ENCODE results near the gene OR51T1.
"Not testable (repeated sequence)": the region's sequence is repeated elsewhere in the genome, so short reads cannot be mapped to it uniquely, and the experiment has no call there.

Gene OR51T1, protein sequence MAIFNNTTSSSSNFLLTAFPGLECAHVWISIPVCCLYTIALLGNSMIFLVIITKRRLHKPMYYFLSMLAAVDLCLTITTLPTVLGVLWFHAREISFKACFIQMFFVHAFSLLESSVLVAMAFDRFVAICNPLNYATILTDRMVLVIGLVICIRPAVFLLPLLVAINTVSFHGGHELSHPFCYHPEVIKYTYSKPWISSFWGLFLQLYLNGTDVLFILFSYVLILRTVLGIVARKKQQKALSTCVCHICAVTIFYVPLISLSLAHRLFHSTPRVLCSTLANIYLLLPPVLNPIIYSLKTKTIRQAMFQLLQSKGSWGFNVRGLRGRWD

DNA sequence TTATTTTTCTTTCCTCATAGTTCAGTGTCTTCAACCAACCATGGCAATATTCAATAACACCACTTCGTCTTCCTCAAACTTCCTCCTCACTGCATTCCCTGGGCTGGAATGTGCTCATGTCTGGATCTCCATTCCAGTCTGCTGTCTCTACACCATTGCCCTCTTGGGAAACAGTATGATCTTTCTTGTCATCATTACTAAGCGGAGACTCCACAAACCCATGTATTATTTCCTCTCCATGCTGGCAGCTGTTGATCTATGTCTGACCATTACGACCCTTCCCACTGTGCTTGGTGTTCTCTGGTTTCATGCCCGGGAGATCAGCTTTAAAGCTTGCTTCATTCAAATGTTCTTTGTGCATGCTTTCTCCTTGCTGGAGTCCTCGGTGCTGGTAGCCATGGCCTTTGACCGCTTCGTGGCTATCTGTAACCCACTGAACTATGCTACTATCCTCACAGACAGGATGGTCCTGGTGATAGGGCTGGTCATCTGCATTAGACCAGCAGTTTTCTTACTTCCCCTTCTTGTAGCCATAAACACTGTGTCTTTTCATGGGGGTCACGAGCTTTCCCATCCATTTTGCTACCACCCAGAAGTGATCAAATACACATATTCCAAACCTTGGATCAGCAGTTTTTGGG lies at the start of gene OR51T1:
TSS of gene OR51T1 (plus strand) at position 41 of the 641 bp plus-strand sequence. CDS start at position 41, 0 bp downstream.
- DNase-seq (ENCODE audit: low spot score), result peak; percentile 22

DNA sequence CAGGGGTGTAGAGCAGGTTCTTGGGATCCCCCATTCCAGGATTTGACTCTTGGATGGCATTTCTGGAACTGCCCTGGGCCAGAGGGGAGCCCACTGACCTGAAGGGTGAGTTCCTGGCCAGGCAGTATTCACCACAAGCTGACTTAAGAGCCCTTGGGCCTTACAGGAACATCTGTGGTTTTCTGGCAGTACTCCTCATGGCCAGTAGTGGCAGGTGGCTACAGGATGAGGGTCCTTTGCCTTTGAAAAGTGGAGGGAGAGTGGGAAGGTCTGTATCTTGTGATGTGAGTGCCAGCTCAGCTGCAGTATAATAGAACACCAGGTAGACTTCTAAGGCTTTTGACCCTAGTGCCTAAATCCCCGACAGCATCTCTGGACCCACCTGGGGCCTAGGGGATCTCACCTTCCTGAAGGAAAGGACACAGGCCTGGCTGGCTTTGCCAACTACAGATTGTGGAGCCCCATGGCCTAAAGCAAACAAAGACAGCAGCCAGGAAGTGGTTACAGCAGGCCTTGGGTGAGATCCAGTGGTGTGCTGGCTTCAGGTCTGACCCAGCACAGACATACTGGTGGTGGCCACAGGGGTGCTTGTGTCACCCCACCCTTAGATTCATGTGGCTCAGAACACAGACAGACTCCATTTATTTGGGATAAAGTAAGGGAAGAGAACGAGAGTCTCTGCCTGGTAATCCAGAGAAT lies 41.7 kb upstream of the OR51T1 start:
- DNase-seq (ENCODE audit: low spot score), result no peak

DNA sequence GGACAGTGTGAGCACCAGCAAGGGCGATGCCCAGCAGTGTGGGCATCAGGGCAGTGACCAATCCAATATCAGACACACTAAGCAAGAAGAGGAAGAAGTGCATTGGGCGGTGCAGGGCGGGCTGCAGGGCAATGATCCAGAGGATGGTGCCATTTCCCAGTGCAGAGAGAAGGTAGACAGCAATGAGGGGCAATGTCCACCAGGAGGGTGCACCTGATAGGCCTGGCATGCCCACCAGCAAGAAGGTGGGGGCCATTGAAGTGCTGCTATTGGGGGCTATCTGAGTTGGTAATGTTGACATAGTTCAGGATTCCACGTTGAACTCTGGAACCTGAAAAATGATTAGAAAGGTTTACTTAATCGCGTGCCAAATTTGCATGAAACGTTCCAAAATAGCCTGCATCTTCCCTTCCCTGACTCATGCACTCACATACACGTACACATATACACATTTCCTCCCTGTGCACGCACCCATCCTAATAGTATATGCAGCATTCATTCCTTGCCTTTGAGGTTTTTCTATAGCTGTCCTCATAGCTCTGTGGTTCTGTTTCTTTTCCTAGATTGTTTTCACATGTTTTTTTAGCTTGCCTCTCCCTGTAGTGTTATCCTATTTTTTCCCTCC lies 32.7 kb upstream of the OR51T1 start, which contains the start of gene OR51S1:
TSS of gene OR51S1 (minus strand) at position 301 of the 625 bp plus-strand sequence. CDS start at position 301, 0 bp downstream.
- no peak for DNase-seq (ENCODE audit: low spot score)

DNA sequence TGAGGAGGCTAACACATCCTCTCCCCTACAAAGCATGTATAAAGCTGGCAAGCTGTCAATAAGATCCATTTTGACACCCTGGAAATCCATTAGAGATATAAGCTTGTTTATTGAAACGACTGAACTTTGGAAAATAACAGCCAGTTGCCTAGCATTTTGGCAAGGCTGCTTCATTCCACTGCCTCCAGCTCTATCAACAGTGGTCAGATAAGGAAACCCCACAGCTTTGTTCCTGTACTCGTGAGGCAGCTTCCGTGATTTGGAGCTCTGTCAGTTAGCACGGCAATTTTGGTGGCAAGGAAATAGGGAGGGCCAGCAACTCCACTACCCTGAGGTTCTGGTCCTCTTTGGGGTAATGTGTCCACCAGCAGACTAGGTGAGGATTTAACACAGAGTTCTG lies 30.7 kb upstream of the OR51T1 start:
- DNase-seq (ENCODE audit: low spot score), result peak; percentile 2

DNA sequence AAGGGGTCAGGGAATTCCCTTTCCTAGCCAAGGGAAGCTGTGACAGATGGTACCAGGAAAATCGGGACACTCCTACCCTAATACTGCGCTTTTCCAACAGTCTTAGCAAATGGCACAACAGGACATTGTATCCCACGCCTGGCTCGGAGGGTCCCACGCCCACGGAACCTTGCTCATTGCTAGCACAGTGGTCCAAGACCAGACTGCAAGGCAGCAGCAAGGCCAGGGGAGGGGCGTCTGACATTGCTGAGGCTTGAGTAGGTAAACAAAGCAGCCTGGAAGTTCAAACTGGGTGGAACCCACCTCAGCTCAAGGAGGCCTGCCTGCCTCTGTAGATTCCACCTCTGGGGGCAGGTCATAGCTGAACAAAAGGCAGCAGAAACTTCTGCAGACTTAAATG lies 27.4 kb upstream of the OR51T1 start:
- not testable (repeated sequence) for DNase-seq (ENCODE audit: low spot score)

DNA sequence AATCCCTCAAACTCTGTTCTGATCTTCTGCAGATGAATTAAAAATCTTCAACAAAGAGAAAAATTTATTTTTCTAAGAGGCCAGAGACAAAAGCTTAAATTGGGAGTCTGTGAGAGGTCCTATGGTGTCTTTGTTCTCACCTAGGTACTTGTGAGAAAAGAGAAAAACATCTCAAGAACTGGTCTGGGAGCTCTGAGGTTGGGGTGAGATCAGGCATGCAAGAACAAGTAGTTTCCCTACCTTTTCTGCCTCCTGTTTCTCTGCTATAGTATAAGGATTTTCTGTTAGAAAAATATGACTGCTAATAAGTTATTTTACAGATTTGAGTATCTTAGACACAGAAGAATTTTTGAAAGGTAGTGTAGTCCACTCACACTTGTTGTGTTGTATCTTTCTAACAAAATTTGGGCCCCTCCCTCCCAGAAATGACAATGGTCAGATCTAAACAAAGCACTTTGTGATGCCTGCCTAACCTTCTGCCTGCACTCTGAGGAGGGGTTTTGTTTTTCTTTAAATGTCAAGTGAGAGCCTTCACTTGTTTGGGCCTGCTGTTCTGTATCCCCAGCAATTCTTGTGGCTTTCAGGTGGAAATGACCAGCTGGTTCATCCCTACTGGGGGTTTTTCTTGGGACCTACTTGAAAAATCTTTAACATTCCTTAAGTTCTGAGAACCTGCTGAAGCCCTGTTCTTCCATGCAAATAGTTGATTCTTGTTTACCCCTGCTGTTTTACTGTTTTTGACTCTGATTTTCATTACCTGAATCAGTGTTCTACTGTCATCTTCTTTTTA lies 19.1 kb upstream of the OR51T1 start:
- DNase-seq (ENCODE audit: low spot score), result no peak

DNA sequence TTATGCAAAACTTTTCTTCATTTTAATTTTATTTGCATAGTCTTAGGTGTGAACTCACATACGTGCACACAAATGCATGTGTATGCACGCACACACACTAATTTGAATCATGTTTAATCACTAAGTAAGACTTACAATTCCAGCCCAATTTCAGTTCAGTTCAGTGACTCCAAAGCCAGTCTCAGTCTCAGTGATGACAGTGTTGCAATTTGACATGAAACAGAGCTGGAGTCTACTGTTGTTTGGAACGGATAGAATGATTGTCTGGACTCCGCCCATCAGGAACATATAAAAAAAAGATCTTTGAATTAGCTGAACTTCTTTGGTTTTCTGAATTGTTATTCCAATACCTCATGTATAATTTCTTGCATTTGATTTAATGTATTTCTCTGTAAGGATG lies 17.8 kb upstream of the OR51T1 start:
- no peak for DNase-seq (ENCODE audit: low spot score)

DNA sequence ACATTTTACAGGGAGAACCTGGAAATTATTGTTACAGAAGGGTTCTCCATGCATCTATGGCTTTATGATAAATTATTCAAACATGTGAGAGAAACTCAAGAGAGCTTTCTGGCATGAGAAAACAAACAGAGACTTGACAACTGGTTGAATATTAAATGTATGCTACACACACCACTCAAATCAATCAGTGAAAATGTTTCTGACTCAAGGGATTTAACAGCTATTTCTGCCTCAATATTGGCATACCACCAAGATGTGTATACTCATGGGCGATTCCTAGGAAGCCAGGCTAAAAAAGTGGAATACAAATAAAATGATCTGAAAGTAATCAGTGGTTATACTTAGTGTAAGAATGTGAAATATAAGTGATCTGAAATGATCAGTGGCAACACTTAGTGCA lies 15.8 kb upstream of the OR51T1 start:
- DNase-seq (ENCODE audit: low spot score), result no peak

DNA sequence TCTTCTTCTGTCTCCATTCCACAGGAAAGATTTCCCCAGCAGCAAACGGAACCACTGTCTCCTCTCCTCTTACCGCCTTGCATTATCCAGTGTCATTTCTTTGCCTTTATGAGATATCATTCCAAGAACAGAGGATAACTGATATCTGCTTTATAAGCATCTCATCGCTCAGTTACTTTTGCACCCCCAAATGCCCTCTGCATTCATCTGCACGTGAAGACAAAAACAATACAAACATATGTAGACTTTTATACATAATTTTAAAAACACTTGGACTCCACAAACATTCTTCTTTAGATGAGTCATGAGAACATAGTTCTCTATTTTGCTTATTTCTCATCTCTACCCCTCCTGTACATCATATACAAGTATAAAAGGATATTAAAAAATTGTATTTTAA lies 512 bp upstream of the OR51T1 start:
- no peak for DNase-seq (ENCODE audit: low spot score)

DNA sequence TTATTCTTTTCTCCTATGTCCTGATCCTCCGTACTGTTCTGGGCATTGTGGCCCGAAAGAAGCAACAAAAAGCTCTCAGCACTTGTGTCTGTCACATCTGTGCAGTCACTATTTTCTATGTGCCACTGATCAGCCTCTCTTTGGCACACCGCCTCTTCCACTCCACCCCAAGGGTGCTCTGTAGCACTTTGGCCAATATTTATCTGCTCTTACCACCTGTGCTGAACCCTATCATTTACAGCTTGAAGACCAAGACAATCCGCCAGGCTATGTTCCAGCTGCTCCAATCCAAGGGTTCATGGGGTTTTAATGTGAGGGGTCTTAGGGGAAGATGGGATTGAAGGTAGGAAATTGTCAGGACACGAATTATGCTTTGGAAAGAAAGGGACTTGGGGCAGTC lies 843 bp downstream of the OR51T1 start:
- no peak for DNase-seq (ENCODE audit: low spot score)

DNA sequence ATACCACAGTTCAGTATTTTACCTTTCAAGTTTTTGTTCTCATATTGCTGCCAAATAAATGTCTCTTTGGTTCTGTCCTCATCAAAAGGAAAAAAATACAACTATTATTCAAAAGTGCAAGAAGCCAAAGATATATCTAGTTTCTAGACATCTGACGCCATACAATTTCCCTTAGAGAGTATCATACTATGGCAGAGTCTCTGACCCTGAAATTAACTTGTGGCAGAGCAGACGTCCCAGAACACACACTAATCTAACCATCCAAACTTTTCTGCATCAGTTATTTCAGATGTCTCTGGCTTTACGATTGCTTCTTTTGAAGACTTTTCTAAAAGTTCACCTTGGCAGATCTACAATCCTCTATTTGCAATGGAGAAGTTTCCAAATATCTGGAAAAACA lies 2.7 kb downstream of the OR51T1 start:
- no peak for DNase-seq (ENCODE audit: low spot score)

DNA sequence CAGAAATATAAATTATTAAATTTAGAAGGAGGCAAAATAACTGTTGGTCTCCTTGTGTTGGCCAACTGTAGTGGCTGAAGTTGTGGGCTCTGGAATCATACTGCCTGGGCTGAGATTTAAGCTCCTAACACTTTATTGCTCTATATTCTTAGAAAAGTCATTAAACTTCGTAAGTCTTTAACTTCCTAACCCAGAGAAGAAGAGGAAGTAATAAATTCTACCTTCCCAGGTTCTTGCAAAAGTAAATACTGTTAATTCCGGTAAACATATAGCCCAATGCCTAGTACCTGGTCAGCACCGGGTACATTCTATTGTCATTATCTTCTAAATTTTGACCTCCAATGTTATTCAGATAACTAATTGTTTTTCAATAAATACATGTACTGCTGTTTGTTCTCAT lies 4.5 kb downstream of the OR51T1 start:
- no peak for DNase-seq (ENCODE audit: low spot score)

DNA sequence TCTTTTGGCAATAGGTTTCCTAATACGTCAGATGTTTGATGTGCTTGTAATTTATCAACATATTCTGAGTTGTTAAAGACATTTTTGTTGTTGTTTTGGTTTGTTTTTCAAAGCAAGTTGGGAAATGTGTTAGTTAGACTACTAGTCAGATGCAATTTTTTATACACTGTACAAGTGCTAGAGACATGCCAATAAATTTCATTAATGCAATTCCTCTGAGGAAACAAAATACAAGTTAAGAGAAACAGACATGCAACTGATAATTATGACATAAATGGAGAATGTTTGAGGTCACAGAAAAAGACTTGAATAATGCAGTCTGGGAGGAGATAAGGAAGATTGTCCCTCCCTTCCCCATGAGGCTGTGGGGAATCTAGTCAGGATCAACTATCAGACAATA lies 5.9 kb downstream of the OR51T1 start:
- no peak for DNase-seq (ENCODE audit: low spot score)

DNA sequence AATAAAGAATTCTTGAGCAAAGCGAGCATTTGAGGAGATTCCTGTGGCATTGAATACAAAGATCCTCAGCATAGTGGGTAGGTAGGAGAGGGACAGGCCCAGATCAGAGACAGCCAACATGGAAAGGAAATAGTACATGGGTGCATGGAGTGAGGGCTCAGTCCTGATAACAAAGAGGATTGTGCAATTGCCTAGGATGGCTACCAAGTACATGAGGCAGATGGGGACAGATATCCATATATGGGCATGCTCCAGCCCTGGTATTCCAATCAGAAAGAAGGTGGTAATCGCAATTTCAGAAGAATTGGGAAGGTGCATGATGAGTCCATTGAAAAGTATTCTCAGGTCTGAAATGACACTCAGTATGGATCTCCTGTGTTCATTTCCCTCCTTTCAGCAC lies 8.6 kb downstream of the OR51T1 start:
- DNase-seq (ENCODE audit: low spot score), result no peak

DNA sequence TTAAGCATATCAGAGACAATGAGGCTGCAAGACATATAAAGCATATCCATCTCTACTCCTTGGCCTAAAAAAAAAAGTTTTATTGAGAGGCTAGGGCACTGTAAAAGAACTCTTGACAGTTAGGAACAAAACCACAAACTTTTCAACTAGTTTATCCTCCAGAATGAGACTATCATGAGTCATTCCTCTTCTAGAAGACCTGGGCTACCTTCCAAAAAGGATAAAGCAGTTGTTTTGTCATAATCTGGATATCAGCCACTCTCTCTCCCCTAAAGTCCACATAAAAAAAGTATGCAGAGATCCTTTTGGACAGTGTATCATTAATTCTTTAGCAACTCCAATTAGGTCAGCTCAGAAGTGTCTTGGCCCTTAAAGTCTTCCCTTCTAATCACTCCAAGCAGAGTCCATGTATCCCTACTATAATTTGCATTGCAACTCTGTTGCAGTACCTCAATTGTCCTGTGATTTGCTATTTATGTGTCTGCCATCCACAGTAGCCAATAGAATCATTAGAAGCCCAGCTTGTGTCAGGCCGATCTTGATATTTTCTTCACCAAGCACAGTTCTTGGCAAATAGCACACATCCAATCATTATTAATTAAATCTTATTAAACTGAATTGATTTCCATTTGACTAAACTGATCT lies 10.4 kb downstream of the OR51T1 start:
- peak; percentile 87 for DNase-seq (ENCODE audit: low spot score)

DNA sequence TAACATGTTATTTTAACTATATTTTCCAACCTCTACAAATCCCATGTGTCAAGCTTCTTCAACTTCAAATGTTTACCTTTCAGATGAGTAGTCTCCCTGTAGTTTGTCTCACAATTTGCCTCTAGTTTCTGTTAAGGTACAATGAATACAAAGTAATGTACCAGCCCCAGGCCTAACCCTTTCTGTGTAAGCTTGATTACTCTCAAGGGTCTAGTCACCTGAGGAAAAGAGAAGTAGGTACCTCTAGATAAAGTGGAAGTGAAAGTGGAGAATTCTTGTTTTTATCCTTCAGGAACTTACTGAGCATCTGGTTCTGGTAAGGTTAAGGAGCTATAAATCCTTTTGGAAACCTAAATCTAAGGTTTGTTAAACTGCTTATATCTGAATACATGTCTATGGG lies 21.8 kb downstream of the OR51T1 start, which contains the start of gene OR51A7:
TSS of gene OR51A7 (plus strand) at position 300 of the 400 bp plus-strand sequence. CDS start 3,587 bp downstream, outside the sequence.
- no peak for DNase-seq (ENCODE audit: low spot score)

DNA sequence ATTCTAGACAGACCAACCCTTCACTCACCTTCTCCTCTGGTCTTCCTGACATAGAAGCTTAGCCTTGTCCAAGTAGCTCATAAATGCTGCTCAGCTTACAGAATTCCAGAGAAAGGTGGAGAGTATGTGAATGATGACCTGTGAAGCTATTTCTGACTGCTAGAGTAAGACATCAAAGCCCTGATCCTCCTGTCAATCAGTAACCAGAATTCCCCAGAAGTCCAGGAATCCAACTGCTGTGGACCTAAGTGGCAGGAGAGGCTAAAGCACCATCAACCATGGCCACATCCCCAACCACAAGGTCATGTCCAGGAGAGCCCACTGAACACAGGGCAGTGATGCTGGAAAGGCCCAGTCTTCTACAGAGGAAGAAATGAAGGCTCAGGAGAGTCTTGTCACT lies 34.9 kb downstream of the OR51T1 start:
- no peak for DNase-seq (ENCODE audit: low spot score)

DNA sequence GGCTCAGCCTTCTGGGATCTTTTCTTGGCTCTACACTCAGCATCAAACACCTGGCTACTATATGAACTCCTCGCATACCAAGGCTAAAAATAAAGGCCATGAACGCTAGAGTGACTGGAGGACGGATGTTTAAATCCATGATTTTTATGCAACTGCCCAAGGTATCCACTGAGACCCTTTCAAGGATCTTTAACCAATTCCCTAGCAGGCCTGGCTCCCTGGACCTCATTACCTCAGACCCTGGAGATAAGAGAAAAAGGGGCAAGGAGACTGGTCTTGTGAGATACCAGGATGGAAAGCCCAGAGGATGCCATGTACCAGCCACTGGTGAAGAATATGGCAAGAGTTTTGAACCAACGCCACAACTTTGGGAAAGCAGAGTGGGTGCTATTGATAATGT lies 37.5 kb downstream of the OR51T1 start, which contains the start of gene OR51G2:
TSS of gene OR51G2 (minus strand) at position 101 of the 400 bp plus-strand sequence. CDS start 3,687 bp downstream, outside the sequence.
- DNase-seq (ENCODE audit: low spot score), result no peak

DNA sequence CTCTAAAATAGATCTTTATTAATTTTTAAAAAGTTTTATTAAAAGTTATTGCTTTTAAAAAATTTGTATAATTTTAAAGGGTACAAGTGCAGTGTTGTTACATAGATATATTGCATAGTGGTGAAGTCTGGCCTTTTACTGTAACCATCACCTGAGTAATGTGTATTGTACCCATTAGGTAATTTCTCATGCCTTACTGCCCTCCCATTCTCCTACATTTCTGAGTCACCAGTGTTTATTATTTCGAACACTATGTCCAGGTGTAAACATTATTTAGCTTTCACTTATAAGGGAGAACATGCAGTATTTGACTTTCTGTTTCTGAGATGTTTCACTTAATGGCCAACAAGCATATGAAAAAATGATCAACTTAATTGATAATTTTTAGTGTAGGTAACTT lies 40.1 kb downstream of the OR51T1 start:
- no peak for DNase-seq (ENCODE audit: low spot score)

DNA sequence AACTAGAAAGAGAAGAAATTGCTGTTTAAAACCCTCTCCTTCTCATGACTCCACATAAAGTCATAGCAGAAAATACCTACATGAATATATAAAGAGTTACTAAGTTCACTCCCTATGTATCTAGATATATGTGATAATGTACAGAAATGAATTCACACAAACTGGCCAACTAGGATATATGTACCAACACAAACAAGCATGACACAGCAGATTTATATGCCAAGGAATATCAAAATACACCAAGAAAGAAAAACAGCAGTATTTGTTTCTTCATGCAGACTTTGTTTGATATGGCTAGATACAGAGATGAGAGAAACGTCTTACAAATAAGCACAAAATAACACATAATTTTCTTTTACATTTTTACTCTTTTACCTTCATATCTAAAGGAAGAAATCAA lies 40.6 kb downstream of the OR51T1 start:
- DNase-seq (ENCODE audit: low spot score), result no peak

DNA sequence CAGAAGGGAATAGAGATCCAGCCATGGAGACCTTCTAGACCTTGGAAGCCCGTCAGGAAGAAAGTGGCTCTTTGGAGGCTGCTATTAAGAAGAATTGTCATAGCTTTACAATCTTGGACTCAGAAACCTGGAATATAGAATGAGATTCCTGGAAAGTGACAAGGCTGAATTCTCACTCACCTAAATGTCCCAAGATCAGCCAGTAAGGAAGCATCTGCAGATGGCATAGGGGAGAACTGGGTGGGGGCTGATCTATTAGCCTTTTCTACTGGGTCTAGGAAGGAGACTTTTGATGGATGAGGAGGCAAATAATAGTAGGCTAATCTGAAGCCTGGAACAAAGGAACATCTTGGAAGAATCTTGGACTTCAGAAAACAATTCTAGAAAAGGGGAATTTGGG lies 42.5 kb downstream of the OR51T1 start, which contains the start of gene OR51G1:
TSS of gene OR51G1 (minus strand) at position 101 of the 400 bp plus-strand sequence. CDS start at position 101, 0 bp downstream.
- no peak for DNase-seq (ENCODE audit: low spot score)

Data from AG08395 (cell line).